ENCODE results near the gene RPTOR. TPM values are rescaled to one million over a fixed set of nuclear protein-coding genes. Genes with fewer than 3 reads are reported as not detected.

Gene RPTOR
- total RNA-seq, 1 experiment from 2014 or later, result 25.1 TPM

DNA sequence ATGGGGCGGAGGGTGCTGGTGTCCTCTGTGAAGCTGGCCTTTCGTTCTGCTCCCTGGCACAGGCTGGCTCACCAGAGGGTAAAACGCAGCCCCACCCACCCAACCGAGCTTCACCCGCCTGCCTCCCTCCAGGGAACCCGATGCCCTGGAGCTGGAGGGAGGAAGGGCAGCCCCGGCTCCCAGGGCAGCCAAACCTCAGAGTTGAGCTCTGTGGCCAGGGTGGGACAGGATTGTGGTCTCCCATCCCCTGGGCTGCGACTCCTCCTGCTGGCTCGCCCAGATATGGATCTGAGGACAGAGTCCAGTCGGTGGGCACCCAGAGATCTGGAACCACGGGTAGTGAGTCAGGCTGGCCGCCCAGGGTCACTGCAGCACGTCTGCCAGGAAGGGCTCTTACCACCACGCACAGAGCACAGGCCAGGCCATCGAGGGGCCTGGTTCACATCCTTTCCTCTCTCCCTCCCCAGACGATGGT is 404.4 kb downstream of the RPTOR start:
- no CpG with 5 or more reads among the region's 16 CpGs for WGBS (ENCODE audit: extremely low coverage, insufficient read length, low lambda C conversion rate)
- no peak overlapping the region for H2AK5ac ChIP-seq (ENCODE audit: insufficient read length, low read length)

More for the DNA sequence above, 404.4 kb downstream of the RPTOR start:
- H3K4me2 ChIP-seq (ENCODE audit: insufficient read depth, insufficient read length, low read length), result no peak overlapping the region
- H3K14ac ChIP-seq (ENCODE audit: insufficient read depth, low read length), result no peak overlapping the region
- H3K36me3 Mint-ChIP-seq (ENCODE audit: insufficient read depth in 1 of 3, low read depth in 3 of 3), result peaks cover 14 to 22% (median 17%) of the 10 kb centered on the region in 3 experiments
- no peak overlapping the region for H3K4me3 Mint-ChIP-seq
- H3K9ac ChIP-seq (ENCODE audit: extremely low read depth, insufficient read length, low read length), result no peak overlapping the region
- H2BK12ac ChIP-seq (ENCODE audit: insufficient read length, low read depth, low read length), result no peak overlapping the region
- no peaks in the 10 kb centered on the region for H3K4me1 Mint-ChIP-seq
- no peak overlapping the region for H4K5ac ChIP-seq (ENCODE audit: insufficient read length, low read depth, low read length)
- no peaks in the 10 kb centered on the region for H3K79me1 ChIP-seq (ENCODE audit: insufficient read depth, low read depth, low read length, poor library complexity, severe bottlenecking)
- H3K27me3 ChIP-seq (ENCODE audit: insufficient read depth, low read length), result no peaks in the 10 kb centered on the region
- H3K27ac Mint-ChIP-seq, result no peak overlapping the region
- no peak overlapping the region for H3K56ac ChIP-seq (ENCODE audit: insufficient read length, low read depth, low read length)
- H4K8ac ChIP-seq (replicated peaks; ENCODE audit: insufficient read length, low read depth, low read length), result no peak overlapping the region
- H3K9me3 ChIP-seq (ENCODE audit: control insufficient read depth, low read depth, low read length), result no peaks in the 10 kb centered on the region
- no peak overlapping the region for H4K91ac ChIP-seq (ENCODE audit: insufficient read length, low read depth, low read length)
- H3K4me1 ChIP-seq (ENCODE audit: insufficient read depth, low read length), result no peaks in the 10 kb centered on the region
- DNase-seq, result no peak
- H3K27me3 Mint-ChIP-seq (ENCODE audit: low read depth), result no peaks in the 10 kb centered on the region
- H3T11ph ChIP-seq (ENCODE audit: low read length), result no peak overlapping the region
- H3K23me2 ChIP-seq (ENCODE audit: insufficient read length, low read depth, low read length, poor library complexity, severe bottlenecking), result no peaks in the 10 kb centered on the region
- no peak overlapping the region for H3K4ac ChIP-seq (ENCODE audit: low read depth, low read length)
- no peak overlapping the region for H2BK15ac ChIP-seq (ENCODE audit: low read depth, low read length)
- H4K20me1 ChIP-seq (ENCODE audit: control insufficient read depth, insufficient read depth, insufficient read length), result no peaks in the 10 kb centered on the region
- no peak overlapping the region for H2BK5ac ChIP-seq (ENCODE audit: insufficient read length, low read length)
- H3K9me3 Mint-ChIP-seq, result no peaks in the 10 kb centered on the region
- H2AFZ ChIP-seq (ENCODE audit: low read length), result no peak overlapping the region
- no peak overlapping the region for H3K18ac ChIP-seq (ENCODE audit: insufficient read length, low read depth, low read length)
- H2BK20ac ChIP-seq (ENCODE audit: low read depth, low read length, poor library complexity, severe bottlenecking), result no peak overlapping the region
- H3K23ac ChIP-seq (ENCODE audit: insufficient read length, low read depth, low read length), result no peak overlapping the region
- H3K79me2 ChIP-seq (ENCODE audit: insufficient read depth, low read length), result no peaks in the 10 kb centered on the region
- TF ChIP-seq, protein P1, sequence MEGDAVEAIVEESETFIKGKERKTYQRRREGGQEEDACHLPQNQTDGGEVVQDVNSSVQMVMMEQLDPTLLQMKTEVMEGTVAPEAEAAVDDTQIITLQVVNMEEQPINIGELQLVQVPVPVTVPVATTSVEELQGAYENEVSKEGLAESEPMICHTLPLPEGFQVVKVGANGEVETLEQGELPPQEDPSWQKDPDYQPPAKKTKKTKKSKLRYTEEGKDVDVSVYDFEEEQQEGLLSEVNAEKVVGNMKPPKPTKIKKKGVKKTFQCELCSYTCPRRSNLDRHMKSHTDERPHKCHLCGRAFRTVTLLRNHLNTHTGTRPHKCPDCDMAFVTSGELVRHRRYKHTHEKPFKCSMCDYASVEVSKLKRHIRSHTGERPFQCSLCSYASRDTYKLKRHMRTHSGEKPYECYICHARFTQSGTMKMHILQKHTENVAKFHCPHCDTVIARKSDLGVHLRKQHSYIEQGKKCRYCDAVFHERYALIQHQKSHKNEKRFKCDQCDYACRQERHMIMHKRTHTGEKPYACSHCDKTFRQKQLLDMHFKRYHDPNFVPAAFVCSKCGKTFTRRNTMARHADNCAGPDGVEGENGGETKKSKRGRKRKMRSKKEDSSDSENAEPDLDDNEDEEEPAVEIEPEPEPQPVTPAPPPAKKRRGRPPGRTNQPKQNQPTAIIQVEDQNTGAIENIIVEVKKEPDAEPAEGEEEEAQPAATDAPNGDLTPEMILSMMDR (conservative IDR thresholded peaks at IDR 0.05), result no peak
- no peak overlapping the region for H2BK120ac ChIP-seq (ENCODE audit: low read depth, low read length, poor library complexity, severe bottlenecking)
- no peak overlapping the region for H3K27ac ChIP-seq (ENCODE audit: insufficient read length, low read depth, low read length)

Data from H9 (cell line).